Epidermal melanocyte (primary cell): ENCODE measurements around the gene ARMC9.
"Not testable (repeated sequence)": the region's sequence is repeated elsewhere in the genome, so short reads cannot be mapped to it uniquely, and the experiment has no call there.

Experiments
- DNase-seq: peaks from one replicate; pipeline ENCODE4 v3.0.0; 2011; ENCODE audit warnings: low spot score; ENCODE audit not compliant: insufficient read length

Gene ARMC9

DNA sequence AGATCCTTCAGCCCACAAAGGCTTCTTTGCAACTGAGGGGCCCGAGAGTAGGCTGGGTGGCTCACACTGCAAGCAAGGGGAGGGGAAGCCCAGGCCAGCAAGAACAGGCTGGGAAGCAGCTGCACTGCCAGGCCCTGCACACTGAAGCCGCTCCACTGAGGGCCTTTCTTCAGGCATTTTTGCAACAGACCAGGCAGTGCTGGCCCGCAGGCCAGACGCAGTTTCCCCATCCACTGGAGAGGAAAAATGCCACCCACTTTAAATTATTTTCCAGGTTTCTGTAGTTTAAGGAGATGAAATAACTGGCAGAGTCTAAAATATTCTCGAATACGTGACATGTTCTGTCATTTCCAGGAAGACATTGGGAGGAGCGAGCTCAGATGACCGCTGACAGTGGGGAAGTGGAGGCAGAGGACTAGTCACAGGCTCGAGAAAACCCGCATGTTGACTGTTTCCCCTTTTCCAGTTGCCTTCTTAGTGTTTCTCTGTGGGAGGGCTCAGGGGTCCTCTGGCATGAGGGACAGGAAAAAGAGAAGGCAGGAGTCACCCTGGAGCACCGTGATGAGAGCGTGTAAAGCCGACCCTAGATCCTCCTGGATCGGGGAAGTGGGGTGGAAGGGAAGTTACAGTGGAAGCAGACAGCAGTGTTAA is 143.8 kb downstream of the ARMC9 start:
- DNase-seq = no peak

DNA sequence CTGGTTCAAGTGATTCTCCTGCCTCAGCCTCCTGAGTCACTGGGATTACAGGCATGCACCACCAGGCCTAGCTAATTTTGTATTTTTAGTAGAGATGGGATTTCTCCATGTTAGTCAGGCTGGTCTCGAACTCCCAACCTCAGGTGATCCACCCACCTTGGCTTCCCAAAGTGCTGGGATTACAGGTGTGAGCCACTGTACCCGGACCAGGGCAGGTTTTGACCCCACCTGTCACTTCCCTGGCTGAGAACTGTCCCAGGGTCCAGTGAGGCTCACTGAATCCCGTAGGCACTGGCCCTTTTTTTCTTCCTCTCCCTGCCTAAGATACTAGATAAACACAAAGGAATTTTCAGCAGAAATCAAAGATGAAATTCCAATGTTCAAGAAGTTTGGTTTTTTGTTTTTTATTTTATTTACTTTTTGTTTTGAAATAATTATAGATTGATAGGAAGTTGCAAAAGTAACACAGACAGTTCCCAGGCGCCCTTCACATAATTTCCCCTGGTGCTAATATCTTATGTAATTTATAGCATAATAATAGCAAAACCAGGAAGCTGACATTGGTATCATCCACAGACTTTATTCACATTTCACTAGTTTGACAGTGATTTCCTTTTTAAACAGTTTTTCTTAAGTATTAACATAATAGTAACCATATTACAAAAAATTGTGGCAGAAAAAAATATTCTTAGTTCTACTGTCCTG is 144.7 kb downstream of the ARMC9 start:
- no peak for DNase-seq

DNA sequence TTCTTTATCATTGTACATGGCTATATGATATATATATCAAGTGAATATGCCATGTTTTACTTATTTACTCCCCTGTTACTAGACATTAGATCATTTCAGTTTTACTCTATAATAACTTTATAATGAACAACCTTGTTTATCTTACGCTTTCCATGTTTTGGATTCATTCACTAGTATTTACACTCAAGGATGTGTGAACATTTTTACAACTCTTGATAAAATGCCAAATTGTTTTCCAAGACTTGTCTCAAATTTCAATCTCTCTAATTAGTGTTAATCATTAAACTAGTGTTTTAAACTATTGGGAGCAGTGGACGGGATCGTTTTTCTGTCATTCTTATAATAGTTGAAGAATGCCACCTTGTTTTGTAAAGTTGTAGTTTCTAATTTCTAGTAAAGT is 145.6 kb downstream of the ARMC9 start:
- DNase-seq = no peak

DNA sequence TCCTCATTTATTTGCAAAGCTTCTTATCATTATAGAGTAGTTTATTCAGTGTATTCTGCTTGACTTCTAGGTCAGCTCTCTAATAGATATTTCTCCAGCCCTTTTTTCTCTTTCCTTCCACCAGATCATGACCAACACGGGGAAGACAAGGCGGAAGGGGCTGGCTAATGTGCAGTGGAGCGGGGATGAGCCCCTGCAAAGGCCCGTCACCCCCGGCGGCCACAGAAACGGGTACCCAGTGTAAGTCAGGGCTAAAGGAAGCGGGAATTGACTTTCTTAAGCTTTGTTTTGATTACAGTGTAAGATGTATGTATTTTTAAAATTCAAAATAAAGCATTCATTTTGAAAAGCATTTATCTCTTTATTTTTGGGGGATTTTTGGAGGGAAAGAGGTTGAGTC is 146.4 kb downstream of the ARMC9 start:
- DNase-seq = no peak

DNA sequence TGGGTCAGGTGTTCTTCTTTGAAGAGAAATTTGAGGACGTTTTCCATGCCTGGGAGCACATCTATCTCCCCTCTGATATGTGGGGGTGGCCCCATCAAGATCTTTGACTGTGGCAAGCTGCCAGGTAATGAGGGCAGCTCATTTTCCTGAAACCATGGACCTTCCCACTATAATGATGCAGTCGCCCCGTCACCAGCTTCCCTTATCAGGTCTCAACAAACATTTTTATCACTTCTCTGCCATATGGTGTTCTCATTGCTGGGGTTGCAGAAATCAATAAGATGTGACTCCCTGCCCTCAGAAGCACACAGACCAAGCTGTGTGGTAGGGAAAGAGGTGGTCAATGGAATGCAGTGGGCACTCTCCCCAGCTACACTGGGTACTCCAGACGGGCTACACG is 148.7 kb downstream of the ARMC9 start:
- DNase-seq = no peak

DNA sequence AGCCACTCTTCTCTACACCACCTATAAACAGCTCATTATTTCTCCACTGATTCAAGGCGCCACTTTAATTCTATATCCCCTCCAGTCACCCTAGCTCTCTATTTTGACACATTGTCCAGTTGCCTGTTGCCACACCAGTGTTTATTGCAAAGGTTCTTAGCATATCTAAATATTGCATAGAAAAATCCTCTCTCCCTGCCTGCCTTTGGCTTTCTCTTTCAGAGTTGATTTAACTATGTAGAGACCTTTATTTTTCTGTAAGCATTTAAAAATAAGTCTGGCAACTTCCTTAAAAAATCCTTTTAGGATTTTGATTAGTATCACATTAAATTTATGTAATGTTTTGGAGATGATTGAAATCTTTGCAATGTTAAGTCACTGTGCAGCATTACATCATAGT is 149.2 kb downstream of the ARMC9 start:
- DNase-seq = no peak

DNA sequence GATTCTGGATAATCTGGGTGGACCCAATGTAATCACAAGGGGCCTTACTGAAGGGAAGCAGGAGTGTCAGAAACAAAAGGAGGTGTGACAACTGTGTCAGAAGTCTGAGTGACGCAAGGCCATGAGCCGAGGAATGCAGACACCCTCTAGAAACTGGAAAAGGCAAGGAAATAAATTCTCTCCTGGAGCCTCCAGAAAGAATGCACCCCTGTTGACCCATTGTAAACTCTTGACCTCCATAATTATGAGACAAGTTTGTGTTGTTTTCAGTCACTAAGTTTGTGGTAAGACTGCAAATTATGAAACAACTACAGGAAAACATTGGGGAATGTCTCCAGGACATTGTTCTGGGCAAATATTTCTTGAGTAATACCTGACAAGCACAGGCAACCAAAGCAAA is 149.7 kb downstream of the ARMC9 start:
- no peak for DNase-seq

DNA sequence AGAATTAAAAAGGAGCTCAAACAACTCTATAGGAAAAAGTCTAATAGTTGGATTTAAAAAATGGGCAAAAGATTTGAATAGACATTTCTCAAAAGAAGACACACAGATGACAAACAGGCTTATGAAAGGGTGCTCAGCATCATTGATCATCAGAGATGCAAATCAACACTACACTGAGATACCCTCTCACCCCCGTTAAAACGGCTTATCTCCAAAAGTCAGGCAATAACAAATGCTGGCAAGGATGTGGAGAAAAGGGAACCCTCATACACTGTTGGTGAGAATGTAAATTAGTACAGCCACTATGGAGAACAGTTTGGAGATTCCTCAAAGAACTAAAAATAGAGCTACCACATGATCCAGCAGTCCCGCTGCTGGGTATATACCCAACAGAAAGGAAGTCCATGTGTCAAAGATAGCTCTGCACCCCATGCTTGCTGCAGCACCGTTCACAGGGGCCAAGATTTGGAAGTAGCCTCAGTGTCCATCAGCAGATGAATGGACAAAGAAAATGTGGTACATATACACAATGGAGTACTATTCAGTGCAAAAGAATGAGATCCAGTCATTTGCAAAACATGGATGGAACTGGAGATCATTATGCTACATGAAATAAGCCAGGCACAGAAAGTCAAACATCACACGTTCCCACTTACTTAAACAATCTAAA is 150.4 kb downstream of the ARMC9 start:
- DNase-seq = peak; percentile 46

DNA sequence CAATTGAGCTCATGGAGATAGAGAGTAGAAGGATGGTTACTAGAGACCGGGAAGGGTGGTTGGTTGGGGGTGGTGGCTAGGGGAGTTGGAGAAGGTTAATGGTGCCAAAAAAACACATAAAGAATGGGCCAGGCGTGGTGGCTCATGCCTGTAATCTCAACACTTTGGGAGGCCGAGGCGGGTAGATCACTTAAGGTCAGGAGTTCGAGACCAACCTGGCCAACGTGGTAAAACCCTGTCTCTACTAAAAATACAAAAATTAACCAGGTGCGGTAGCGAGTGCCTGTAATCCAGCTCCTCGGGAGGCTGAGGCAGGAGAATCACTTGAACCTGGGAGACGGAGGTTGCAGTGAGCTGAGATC is 150.9 kb downstream of the ARMC9 start:
- DNase-seq = not testable (repeated sequence)

DNA sequence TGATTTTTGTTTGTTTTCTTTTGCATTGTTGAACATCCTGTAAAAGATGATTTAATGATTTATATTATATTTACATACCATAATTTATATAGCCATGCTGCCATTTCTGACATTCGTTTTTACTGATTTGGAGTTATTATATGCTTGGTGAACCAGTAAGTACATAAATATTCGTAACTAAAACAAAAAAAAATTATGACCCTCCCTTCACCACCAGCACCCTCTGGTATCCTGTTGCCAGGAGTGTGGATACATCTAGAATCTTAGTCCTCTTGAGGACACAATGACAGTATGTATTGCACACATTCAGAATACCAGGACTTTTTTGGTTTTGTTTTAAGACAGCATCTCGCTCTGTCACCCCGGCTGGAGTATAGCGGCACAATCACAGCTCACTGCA is 153.2 kb downstream of the ARMC9 start:
- DNase-seq = no peak

DNA sequence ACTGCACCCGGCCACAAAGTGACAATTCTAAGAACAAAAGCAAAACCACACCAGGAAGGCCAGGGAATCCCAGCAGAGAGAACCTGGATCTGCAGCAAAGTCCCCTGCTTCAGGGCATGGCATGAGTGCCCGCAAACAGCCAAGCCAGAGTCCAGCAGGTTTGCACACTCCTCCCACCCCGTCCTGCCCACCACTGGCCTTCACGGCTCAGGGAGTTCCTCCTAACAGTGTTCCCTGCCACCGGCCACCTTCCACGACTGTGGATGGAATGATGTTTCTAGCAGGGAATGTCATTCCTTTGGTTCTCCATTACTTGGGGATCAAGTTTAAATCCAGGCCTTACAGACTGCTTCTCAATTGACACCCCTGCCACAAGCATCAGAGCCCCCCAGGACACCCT is 155.0 kb downstream of the ARMC9 start:
- DNase-seq = no peak

DNA sequence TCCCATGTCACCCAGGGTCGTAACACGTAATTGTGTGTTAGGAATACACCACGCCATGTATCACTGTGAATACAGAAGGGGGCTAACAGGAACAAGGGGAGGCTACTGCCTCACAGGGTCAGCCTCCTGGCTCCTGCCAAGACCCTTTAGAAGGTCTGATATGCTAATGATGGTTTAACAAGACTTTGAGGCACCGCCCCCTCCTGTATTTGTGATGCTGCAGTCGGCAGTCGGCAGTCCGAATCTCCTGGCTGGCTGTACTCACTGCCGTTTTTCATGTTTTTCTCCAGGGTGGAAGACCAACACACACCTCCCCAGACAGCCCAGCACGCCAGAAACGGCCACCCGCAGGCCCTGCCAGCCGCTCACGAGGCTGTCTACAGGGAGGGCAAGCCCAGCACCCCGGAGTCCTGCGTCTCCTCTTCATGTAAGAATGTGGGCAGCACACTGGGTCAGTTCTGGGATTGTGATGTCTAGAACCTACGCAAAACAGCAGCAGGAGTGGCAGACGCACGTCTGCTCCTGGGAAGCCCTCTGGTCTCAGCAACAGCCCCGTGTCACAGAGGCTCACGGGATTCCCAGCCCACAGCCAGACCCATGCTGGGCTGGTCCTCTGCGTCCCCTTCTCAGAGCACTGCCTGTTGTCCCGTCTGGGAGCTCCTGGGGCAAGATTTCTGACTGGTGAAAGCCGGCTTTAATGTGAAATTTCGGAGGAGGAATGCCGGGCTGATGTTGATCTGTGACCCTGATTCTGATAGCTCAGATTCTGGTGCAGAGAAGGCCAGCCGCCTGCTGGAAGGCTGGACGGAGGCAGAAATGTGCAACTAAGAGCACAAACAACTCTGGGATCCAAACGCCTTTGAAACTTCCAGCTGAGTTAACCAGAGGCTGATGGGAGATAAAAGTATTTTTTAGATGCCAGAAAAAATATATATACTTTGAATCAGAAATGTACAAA is 157.4 kb downstream of the ARMC9 start:
- no peak for DNase-seq

DNA sequence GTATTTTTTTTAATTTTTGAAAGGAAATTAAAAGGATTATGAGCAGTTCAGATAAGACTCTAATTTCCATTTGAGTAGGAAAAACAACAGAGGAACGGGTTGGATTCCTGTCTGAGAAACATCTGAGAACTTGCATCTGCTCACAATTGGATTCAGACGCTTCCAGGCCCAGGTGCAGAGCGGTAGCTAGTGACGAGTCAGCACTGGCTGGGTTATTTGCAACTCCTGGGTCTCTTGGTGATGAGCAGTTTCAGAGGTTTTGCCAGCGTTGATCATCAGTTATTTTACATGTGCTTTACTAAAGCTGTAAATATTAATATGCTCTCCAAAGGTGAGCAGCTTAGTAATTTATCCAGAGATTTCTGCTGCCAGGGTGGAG is 158.0 kb downstream of the ARMC9 start:
- no peak for DNase-seq

DNA sequence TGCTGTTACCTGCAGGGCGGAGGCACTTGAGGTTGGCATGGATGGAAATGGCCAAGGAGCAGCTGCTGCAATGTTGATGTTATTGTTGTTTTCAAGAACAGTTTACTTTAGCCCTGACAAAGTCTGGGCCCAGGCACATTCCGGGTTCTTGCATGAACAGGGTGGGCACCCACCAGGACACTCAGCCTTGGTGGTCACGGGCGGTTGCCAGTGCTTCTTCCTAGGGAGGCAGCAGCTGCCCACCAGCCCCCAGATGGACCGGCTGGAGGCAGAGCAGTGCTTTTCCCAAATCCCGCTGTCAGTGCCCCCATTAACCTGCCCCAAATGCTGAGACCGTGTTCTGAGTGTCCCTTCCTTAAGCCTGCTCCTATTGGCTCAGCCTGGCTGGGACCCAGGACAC is 158.6 kb downstream of the ARMC9 start:
- DNase-seq = no peak

DNA sequence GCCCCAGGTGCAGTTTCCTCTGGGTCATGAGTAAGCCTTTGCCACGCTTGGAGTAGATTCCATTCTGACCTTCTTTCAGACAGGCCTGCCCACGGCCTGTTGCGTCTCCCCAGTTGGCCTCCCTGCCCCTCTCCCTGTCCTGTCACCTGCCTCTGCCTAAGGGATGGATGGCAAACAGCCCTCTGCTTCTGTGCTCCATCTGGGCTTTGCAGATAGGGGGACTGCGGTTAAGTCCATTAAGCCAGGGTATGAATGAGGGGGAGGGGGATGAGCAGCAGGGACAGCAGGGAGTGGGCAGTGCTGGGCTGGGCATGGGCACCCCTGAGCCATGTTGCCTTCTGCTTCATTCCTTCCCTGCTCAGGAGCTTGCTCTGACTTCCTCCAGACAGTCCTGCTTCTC is 159.5 kb downstream of the ARMC9 start:
- no peak for DNase-seq

DNA sequence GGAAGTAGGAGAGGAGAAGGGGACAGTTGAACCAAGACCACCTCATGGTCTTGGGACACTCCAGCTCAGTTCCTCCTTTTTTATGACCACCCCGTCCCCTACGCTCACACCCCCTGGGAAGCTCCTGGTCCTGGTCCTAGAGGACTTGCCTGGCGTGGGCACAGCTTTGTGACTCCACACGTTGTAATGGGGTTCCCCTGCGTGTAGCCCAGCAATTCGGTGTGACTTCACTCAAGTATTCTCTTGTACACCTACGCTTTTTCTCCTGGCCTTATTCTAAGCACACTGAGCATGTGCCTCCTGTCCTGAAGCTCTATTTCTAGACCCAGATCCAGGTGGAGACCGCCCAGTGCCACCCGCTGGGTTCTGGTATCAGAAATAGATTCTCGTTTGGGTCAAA is 161.0 kb downstream of the ARMC9 start:
- no peak for DNase-seq

DNA sequence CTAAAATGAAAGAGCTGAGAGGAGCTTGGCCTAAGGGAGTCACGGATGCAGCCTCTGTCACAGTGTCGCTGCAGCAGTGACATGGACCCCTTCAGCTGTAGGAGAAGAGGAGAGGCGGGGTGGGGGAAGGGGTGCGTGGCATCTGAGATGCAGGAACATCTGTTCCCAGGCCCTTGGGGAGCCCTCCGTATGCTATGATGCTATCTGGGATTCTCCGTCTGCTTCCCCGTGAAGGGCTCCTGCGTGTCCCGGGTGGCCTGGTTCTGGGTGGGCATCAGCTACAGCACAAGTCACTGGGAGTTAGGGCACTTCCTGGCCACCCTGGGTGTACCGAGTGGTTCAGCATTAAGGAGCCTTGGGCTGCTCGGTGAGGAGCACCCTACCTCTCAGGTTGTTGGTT is 161.5 kb downstream of the ARMC9 start:
- DNase-seq = no peak

DNA sequence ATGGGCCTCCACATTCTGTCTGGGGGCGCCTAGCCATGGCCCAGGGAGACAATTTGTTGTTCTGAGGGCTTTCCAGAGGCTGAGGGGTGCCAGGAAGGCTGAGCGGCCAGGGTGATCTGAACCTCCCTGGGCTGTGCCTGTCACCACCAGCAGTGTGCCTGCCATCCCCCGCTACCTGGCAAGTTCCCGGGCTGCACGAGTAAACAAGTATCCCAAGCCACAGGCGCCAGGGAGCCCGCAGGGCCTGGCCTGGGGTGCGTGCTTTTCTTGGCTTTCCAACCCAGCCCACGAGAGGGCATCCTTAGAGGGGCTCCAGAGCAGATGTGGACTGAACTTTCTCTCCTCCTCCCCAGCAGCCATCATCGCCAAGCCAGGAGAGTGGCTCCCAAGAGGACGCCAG is 162.0 kb downstream of the ARMC9 start:
- no peak for DNase-seq

DNA sequence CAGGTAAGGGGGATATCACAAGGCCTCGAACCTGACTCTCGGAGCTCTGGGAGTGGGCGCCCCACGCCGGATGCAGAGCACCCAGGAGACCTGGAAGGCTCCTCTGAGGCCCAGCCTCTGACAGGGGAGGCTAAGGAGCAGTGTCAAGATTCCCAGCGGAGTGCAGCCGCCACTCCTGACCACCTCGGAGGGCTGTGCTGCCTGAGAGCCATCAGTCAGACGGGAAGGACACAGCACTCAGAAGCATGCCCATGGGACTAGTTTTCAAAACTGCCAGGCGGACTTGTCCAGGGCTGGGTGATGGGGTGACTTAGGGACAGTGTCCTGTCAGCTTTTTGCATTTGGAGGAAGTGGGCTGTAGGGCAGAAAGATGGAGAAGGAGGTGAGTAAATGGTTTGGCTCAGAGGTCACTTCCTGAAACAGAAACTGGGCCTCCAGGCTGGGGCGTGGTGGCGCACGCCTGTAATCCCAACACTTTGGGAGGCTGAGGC is 162.5 kb downstream of the ARMC9 start:
- no peak for DNase-seq

DNA sequence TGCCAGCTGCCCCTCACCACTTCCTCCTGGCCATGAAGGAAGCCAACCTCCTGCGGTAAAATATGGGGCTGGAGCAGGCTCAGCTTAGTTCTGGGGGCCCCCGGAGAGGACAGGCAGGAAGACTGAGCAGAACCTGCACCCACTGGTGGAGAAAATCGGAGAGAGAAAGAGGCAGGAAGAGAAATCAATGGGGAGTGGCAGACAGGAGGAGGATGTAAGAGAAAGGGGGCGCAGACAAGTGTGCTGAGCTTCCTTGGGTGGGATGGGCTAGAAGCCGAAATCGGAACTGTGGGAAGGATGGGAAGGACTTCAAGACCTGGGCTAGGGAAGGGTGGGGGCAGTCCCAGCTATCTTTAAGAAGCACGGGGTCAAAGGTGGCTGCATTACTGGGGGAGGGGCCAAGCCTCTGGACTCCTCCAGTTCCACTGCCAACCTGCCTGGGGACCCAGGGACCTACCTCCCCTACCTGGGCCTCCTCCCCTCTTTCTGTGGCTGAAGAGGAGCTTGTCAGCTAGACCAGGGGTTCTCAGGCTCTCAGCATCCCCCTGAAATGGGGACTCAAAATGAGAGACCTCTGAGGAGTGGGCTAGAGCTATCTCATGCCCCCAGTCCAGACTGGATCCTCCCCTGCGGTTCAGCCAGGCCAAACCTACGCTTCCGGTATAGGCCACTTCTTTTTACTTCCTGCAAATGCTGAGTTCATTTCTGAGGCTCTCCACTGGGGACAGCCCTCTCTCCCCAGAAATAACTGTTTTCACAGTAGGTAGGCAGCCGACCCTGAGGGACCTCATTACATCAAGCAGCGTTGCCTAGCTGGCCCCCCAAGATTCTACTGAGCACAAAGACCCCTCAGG is 163.5 kb downstream of the ARMC9 start:
- no peak for DNase-seq
